ENCODE data around the gene CXADR.

DNA sequence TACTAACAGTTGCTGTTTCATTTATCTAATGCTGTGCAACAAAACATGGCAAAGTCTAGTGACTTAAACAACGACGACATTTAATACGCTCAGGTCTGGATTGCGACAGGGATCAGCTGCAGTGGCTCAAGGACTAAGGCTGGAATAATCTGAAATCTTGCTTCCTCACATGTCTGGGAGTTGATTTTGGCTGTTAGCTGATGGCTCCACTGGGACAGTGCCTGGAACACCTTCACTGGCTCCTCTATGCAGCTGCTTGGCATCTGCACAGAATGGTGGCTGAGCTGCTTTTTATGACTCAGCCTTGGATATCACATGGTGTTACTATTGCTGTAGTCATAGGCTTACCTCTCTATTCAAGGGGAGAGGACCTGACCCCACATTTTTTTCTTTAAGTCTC lies 123.9 kb downstream of the CXADR start:
- TF ChIP-seq TAF1 (IDR thresholded peaks at IDR 0.05; ENCODE audit: low read depth, low read length) (no peak), POLR2A (IDR thresholded peaks at IDR 0.05; ENCODE audit: low read depth, low read length) (no peak), POLR2AphosphoS5 (IDR thresholded peaks at IDR 0.05; ENCODE audit: low read depth, low read length) (no peak), SPI1 (IDR thresholded peaks at IDR 0.05; ENCODE audit: low read depth, low read length) (no peak)

Measured in GM12891 (cell line).